Astrocyte (in vitro differentiated cells and primary cell): Measurements from ENCODE around the gene MOCS3. TPM values are rescaled to one million over a fixed set of nuclear protein-coding genes. Genes with fewer than 3 reads are reported as not detected.

ENCODE experiments used
- DNase-seq: peaks from one replicate; pipeline ENCODE4 v3.0.0-alpha.2; 2010; ENCODE audit warnings: low read depth
- FAIRE-seq: peaks from 2 replicates; lab custom pipeline; 2011; peaks lifted over from hg19 to GRCh38; lab: Jason Lieb, UNC
- H2AFZ ChIP-seq: 2 replicates; pipeline ENCODE4 v1.6.0; 2012; ENCODE audit warnings: low read depth, low read length, inconsistent platforms
- H3K27ac ChIP-seq: 2 replicates; pipeline ENCODE4 v1.5.1; 2011; ENCODE audit warnings: low read depth, low read length, inconsistent platforms
- H3K27me3 ChIP-seq: 2 replicates; pipeline ENCODE4 v1.6.0; 2011; ENCODE audit warnings: low read length, inconsistent platforms; ENCODE audit not compliant: insufficient read depth
- H3K36me3 ChIP-seq: 2 replicates; pipeline ENCODE4 v1.5.1; 2011; ENCODE audit warnings: low read length, inconsistent platforms; ENCODE audit not compliant: insufficient read depth
- H3K4me1 ChIP-seq: 2 replicates; pipeline ENCODE4 v1.5.1; 2011; ENCODE audit warnings: low read length, inconsistent platforms; ENCODE audit not compliant: insufficient read depth
- H3K4me2 ChIP-seq: 2 replicates; pipeline ENCODE4 v1.6.0; 2012; ENCODE audit warnings: low read length, inconsistent platforms
- H3K4me3 ChIP-seq: 2 replicates; pipeline ENCODE4 v1.5.1; 2011; ENCODE audit warnings: low read depth, mild to moderate bottlenecking, low read length, inconsistent platforms; ENCODE audit not compliant: insufficient read depth
- H3K79me2 ChIP-seq: 2 replicates; pipeline ENCODE4 v1.6.0; 2012; ENCODE audit warnings: mild to moderate bottlenecking, low read length, inconsistent platforms; ENCODE audit not compliant: insufficient read depth
- H3K9ac ChIP-seq: 2 replicates; pipeline ENCODE4 v1.6.0; 2012; ENCODE audit warnings: mild to moderate bottlenecking, low read length, inconsistent platforms
- H3K9me3 ChIP-seq: 2 replicates; pipeline ENCODE4 v1.5.1; 2012; ENCODE audit warnings: low read depth, mild to moderate bottlenecking, low read length, inconsistent platforms; ENCODE audit not compliant: insufficient read depth
- H4K20me1 ChIP-seq: 2 replicates; pipeline ENCODE4 v1.6.0; 2012; ENCODE audit warnings: low read length, inconsistent platforms; ENCODE audit not compliant: insufficient read depth
- H3K27ac Mint-ChIP-seq: one replicate; pipeline ENCODE4 v1.8.0; 2021; ENCODE audit warnings: mild to moderate bottlenecking, mixed read lengths; ENCODE audit not compliant: unreplicated experiment
- H3K27me3 Mint-ChIP-seq: one replicate; pipeline ENCODE4 v1.8.0; 2021; ENCODE audit warnings: low read depth, mixed read lengths; ENCODE audit not compliant: unreplicated experiment
- H3K36me3 Mint-ChIP-seq: one replicate; pipeline ENCODE4 v1.8.0; 2021; ENCODE audit warnings: low read depth, mixed read lengths; ENCODE audit not compliant: unreplicated experiment
- H3K4me1 Mint-ChIP-seq: one replicate; pipeline ENCODE4 v1.8.0; 2021; ENCODE audit warnings: low read depth, mixed read lengths; ENCODE audit not compliant: unreplicated experiment
- H3K4me3 Mint-ChIP-seq: one replicate; pipeline ENCODE4 v1.8.0; 2021; ENCODE audit warnings: mild to moderate bottlenecking, moderate library complexity, mixed read lengths; ENCODE audit not compliant: unreplicated experiment
- H3K9me3 Mint-ChIP-seq: one replicate; pipeline ENCODE4 v1.8.0; 2021; ENCODE audit warnings: mild to moderate bottlenecking, mixed read lengths; ENCODE audit not compliant: unreplicated experiment
- CTCF ChIP-seq: IDR thresholded peaks from 2 replicates; pipeline ENCODE4 v1.5.1; 2011; ENCODE audit warnings: low read depth, mild to moderate bottlenecking, inconsistent platforms, low read length, moderate library complexity; ENCODE audit not compliant: insufficient read depth
- EZH2 ChIP-seq: IDR thresholded peaks from 2 replicates; pipeline ENCODE4 v1.6.1; 2012; ENCODE audit warnings: mild to moderate bottlenecking, low read length, inconsistent platforms; ENCODE audit not compliant: insufficient read depth
- total RNA-seq: library from RNA; stranded (reverse); gene quantifications from 2 replicates; pipeline ENCODE4 v1.2.1, GENCODE V29; 2021

The MOCS3 gene
- total RNA-seq, 1 donor from 2014 or later = 5.8 TPM

GRCh38 chr20:50982363-50982762 is 23.7 kb downstream of the MOCS3 start:
- H3K9me3 ChIP-seq = no peaks in the 10 kb centered on the region
- H3K4me1 ChIP-seq = peaks cover 28% of the 10 kb centered on the region
- no peaks in the 10 kb centered on the region for H4K20me1 ChIP-seq
- H3K27ac Mint-ChIP-seq = peak overlapping the region; percentile 15
- DNase-seq = peak; percentile 61
- no peaks in the 10 kb centered on the region for H3K36me3 ChIP-seq
- H3K36me3 Mint-ChIP-seq = peaks cover 2% of the 10 kb centered on the region
- H3K27me3 ChIP-seq = no peaks in the 10 kb centered on the region
- no peak for FAIRE-seq
- peaks cover 25% of the 10 kb centered on the region for H3K4me1 Mint-ChIP-seq
- no peaks in the 10 kb centered on the region for H3K9me3 Mint-ChIP-seq
- H3K27me3 Mint-ChIP-seq = no peaks in the 10 kb centered on the region
- no peak overlapping the region for H3K4me2 ChIP-seq
- H2AFZ ChIP-seq = no peak overlapping the region
- no peak overlapping the region for H3K4me3 Mint-ChIP-seq
- H3K9ac ChIP-seq = peak overlapping the region; percentile 79
- TF ChIP-seq EZH2 (no peak), CTCF (no peak)
- no peak overlapping the region for H3K27ac ChIP-seq
- H3K79me2 ChIP-seq = no peaks in the 10 kb centered on the region
- H3K4me3 ChIP-seq = no peak overlapping the region

- H4K20me1 ChIP-seq = no peaks in the 10 kb centered on the region
- no peak overlapping the region for H3K4me3 ChIP-seq
- no peak overlapping the region for H2AFZ ChIP-seq
- H3K79me2 ChIP-seq = no peaks in the 10 kb centered on the region
- H3K27me3 ChIP-seq = no peaks in the 10 kb centered on the region
- no peaks in the 10 kb centered on the region for H3K36me3 ChIP-seq
- H3K9ac ChIP-seq = no peak overlapping the region
- no peaks in the 10 kb centered on the region for H3K27me3 Mint-ChIP-seq
- FAIRE-seq = no peak
- no peak overlapping the region for H3K4me3 Mint-ChIP-seq
- TF ChIP-seq CTCF (no peak), EZH2 (no peak)
- H3K9me3 ChIP-seq = no peaks in the 10 kb centered on the region
- H3K27ac Mint-ChIP-seq = no peak overlapping the region
- H3K36me3 Mint-ChIP-seq = no peaks in the 10 kb centered on the region
- no peak for DNase-seq
- peaks cover 28% of the 10 kb centered on the region for H3K4me1 Mint-ChIP-seq
- H3K4me1 ChIP-seq = peaks cover 28% of the 10 kb centered on the region
- no peak overlapping the region for H3K27ac ChIP-seq
- no peaks in the 10 kb centered on the region for H3K9me3 Mint-ChIP-seq
- H3K4me2 ChIP-seq = no peak overlapping the region
These were observed 24.7 kb downstream of the MOCS3 start for GRCh38 chr20:50983321-50983720.

GRCh38 chr20:50987493-50988210 is 29.0 kb downstream of the MOCS3 start:
- peak overlapping the region; percentile 40 for H3K4me2 ChIP-seq

More at GRCh38 chr20:50987493-50988210, 29.0 kb downstream of the MOCS3 start:
- peak; percentile 65 for DNase-seq
- Histone ChIP-seq H3K79me2 (no peaks in the 10 kb centered on the region), H3K27me3 (no peaks in the 10 kb centered on the region), H3K4me1 (peaks cover 6% of the 10 kb centered on the region), H3K9ac (peak overlapping the region; percentile 72), H3K9me3 (no peaks in the 10 kb centered on the region), H2AFZ (peak overlapping the region; percentile 74), H4K20me1 (no peaks in the 10 kb centered on the region), H3K36me3 (no peaks in the 10 kb centered on the region), H3K4me3 (no peak overlapping the region), H3K27ac (peak overlapping the region; percentile 8)
- Mint-ChIP-seq H3K4me1 (peaks cover 14% of the 10 kb centered on the region), H3K27me3 (no peaks in the 10 kb centered on the region), H3K27ac (peak overlapping the region; percentile 58), H3K9me3 (no peaks in the 10 kb centered on the region), H3K4me3 (no peak overlapping the region), H3K36me3 (no peaks in the 10 kb centered on the region)
- no peak for FAIRE-seq
- no peak for TF ChIP-seq EZH2
- TF ChIP-seq CTCF = peak; percentile 91
